Measurements from ENCODE around the gene MEI1.

MEI1 gene

DNA sequence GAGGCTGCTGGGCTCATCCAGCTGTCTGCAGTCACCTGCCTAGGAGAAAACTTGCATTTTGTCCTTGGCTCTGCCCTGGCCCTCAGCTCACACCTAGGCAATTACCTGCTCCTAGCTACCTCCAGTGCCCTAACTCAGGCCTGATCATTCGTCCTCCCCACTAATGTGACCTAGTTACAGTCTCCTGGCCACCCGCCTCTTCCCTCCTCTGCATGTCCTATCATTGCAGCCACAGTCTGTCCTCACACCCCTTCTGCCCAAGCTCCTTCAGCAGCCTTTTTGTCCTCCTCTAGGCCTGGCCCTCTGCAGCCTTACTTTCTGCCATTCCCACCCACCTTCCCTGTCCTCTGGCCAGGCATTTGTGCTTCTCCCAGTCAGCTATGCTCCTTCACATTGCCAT, 83.4 kb downstream of the MEI1 start:
- TF ChIP-seq SPI1 (IDR thresholded peaks at IDR 0.05; ENCODE audit: borderline replicate concordance, low read depth) (no peak), GABPA (IDR thresholded peaks at IDR 0.05; ENCODE audit: low read depth) (no peak), POLR2AphosphoS5 (IDR thresholded peaks at IDR 0.05; ENCODE audit: low read depth) (no peak)
- TF ChIP-seq, protein P1, sequence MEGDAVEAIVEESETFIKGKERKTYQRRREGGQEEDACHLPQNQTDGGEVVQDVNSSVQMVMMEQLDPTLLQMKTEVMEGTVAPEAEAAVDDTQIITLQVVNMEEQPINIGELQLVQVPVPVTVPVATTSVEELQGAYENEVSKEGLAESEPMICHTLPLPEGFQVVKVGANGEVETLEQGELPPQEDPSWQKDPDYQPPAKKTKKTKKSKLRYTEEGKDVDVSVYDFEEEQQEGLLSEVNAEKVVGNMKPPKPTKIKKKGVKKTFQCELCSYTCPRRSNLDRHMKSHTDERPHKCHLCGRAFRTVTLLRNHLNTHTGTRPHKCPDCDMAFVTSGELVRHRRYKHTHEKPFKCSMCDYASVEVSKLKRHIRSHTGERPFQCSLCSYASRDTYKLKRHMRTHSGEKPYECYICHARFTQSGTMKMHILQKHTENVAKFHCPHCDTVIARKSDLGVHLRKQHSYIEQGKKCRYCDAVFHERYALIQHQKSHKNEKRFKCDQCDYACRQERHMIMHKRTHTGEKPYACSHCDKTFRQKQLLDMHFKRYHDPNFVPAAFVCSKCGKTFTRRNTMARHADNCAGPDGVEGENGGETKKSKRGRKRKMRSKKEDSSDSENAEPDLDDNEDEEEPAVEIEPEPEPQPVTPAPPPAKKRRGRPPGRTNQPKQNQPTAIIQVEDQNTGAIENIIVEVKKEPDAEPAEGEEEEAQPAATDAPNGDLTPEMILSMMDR (IDR thresholded peaks at IDR 0.05; ENCODE audit: insufficient read depth, low read length): no peak
- TF ChIP-seq, protein P2, sequence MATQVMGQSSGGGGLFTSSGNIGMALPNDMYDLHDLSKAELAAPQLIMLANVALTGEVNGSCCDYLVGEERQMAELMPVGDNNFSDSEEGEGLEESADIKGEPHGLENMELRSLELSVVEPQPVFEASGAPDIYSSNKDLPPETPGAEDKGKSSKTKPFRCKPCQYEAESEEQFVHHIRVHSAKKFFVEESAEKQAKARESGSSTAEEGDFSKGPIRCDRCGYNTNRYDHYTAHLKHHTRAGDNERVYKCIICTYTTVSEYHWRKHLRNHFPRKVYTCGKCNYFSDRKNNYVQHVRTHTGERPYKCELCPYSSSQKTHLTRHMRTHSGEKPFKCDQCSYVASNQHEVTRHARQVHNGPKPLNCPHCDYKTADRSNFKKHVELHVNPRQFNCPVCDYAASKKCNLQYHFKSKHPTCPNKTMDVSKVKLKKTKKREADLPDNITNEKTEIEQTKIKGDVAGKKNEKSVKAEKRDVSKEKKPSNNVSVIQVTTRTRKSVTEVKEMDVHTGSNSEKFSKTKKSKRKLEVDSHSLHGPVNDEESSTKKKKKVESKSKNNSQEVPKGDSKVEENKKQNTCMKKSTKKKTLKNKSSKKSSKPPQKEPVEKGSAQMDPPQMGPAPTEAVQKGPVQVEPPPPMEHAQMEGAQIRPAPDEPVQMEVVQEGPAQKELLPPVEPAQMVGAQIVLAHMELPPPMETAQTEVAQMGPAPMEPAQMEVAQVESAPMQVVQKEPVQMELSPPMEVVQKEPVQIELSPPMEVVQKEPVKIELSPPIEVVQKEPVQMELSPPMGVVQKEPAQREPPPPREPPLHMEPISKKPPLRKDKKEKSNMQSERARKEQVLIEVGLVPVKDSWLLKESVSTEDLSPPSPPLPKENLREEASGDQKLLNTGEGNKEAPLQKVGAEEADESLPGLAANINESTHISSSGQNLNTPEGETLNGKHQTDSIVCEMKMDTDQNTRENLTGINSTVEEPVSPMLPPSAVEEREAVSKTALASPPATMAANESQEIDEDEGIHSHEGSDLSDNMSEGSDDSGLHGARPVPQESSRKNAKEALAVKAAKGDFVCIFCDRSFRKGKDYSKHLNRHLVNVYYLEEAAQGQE (IDR thresholded peaks at IDR 0.05; ENCODE audit: insufficient replicate concordance, low read depth): no peak
- H3K27ac ChIP-seq (replicated peaks): no peak overlapping the region
- DNase-seq (ENCODE audit: low read depth in 1 of 2, low spot score in 1 of 2): no peak
- H3K4me3 ChIP-seq (replicated peaks; ENCODE audit: insufficient read depth, low read length): no peak overlapping the region
- no peaks in the 10 kb centered on the region for H3K27me3 ChIP-seq (ENCODE audit: insufficient read depth, poor library complexity, severe bottlenecking)

DNA sequence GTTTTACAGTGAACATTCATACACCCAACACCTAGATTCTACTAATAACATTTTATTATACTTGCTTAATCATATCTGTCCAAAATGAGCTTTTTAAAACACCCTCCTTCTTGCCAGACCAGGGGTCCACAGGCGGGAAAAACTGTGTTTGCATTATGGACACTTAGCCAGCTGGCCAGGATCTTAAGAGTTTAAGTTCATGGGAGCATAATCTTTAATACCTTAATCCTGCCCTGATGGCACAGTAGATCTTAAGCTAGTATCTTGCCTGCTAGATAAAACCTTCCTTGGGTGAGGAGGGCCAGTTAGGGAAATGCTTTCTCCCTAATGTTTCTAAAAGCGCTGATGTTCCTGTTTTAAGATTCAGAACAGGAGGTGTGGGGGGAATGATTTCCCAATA, 88.0 kb downstream of the MEI1 start:
- H3K27me3 ChIP-seq (ENCODE audit: insufficient read depth, poor library complexity, severe bottlenecking): no peaks in the 10 kb centered on the region
- H3K27ac ChIP-seq (replicated peaks): no peak overlapping the region
- no peak overlapping the region for H3K4me3 ChIP-seq (replicated peaks; ENCODE audit: insufficient read depth, low read length)
- no peak for DNase-seq (ENCODE audit: low read depth in 1 of 2, low spot score in 1 of 2)
- TF ChIP-seq POLR2AphosphoS5 (IDR thresholded peaks at IDR 0.05; ENCODE audit: low read depth): no peak
- no peak for TF ChIP-seq GABPA (IDR thresholded peaks at IDR 0.05; ENCODE audit: low read depth)
- TF ChIP-seq, protein P2 (IDR thresholded peaks at IDR 0.05; ENCODE audit: insufficient replicate concordance, low read depth): no peak
- TF ChIP-seq, protein P1 (IDR thresholded peaks at IDR 0.05; ENCODE audit: insufficient read depth, low read length): no peak
- no peak for TF ChIP-seq SPI1 (IDR thresholded peaks at IDR 0.05; ENCODE audit: borderline replicate concordance, low read depth)

DNA sequence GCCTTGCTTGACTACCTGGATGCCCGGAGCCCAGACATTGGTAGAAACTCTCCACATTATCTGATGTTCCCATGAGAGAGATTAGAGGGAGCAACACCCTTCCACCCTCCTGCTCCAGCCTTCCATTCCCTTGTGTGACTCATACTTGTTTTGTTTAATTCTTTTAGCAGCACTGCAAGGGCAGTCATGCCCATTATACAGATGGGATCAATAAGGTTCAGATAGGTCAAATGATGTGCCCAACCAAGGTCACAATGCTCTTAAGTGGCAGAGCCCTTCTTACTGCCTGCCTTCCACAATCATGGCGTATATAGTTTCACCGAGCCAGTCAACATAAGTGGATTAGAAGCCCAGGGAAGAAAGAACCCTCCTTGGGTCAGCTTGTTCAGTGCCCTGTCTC, 94.6 kb downstream of the MEI1 start:
- DNase-seq (ENCODE audit: low read depth in 1 of 2, low spot score in 1 of 2): no peak
- Histone ChIP-seq H3K4me3 (replicated peaks; ENCODE audit: insufficient read depth, low read length) (no peak overlapping the region), H3K27ac (replicated peaks) (no peak overlapping the region), H3K27me3 (ENCODE audit: insufficient read depth, poor library complexity, severe bottlenecking) (no peaks in the 10 kb centered on the region)
- TF ChIP-seq POLR2AphosphoS5 (IDR thresholded peaks at IDR 0.05; ENCODE audit: low read depth) (no peak), SPI1 (IDR thresholded peaks at IDR 0.05; ENCODE audit: borderline replicate concordance, low read depth) (no peak), GABPA (IDR thresholded peaks at IDR 0.05; ENCODE audit: low read depth) (no peak)
- TF ChIP-seq, protein P1 (IDR thresholded peaks at IDR 0.05; ENCODE audit: insufficient read depth, low read length): no peak
- TF ChIP-seq, protein P2 (IDR thresholded peaks at IDR 0.05; ENCODE audit: insufficient replicate concordance, low read depth): no peak

Measured in HL-60 (cell line).